ENCODE results near the gene ODF4. TPM values are rescaled to one million over a fixed set of nuclear protein-coding genes. Genes with fewer than 3 reads are reported as not detected.
A peak's percentile ranks its signal among the peaks of the same experiment; 100 is the strongest.

Gene ODF4
- total and polyA plus RNA-seq, 2 of the 13 experiments (the other 11 are each of a cell fraction or from before 2014, with no cell fraction given): not detected

DNA sequence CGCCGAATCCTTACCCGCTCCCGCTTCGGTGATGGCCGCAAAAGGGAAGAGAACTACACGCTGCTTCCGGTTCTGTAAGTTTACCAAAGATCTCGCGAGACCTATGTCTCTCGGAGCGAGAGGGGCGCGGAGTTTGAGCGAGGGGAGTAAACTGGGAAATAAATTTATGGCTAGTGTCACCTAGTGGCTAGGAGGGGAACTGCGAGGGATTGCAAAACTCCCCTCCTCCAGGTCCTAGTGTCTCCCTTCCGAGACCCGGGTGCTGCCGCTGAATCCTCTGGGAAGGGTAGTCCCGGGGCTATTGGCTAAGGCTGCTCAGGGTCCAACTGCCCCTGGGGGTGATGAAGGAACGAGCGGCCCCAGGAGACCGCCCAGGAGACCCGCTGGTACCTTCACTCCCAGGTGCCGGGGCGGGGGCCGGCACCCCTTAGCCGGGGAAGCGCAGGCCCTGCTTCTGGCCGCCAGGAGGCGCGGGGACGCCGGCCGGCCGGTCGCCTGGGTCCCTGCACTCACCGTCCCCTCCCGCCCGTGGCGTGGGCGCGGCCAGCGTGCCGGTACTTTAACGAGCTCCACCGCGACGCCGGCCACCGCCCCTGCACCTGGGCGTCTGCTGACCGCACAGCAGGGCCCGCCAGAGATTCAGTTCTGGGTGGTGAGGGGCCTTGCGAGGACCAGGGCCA is 43.6 kb downstream of the ODF4 start, which contains the start of gene RPL26 (continued):
- TF ChIP-seq, protein P1, sequence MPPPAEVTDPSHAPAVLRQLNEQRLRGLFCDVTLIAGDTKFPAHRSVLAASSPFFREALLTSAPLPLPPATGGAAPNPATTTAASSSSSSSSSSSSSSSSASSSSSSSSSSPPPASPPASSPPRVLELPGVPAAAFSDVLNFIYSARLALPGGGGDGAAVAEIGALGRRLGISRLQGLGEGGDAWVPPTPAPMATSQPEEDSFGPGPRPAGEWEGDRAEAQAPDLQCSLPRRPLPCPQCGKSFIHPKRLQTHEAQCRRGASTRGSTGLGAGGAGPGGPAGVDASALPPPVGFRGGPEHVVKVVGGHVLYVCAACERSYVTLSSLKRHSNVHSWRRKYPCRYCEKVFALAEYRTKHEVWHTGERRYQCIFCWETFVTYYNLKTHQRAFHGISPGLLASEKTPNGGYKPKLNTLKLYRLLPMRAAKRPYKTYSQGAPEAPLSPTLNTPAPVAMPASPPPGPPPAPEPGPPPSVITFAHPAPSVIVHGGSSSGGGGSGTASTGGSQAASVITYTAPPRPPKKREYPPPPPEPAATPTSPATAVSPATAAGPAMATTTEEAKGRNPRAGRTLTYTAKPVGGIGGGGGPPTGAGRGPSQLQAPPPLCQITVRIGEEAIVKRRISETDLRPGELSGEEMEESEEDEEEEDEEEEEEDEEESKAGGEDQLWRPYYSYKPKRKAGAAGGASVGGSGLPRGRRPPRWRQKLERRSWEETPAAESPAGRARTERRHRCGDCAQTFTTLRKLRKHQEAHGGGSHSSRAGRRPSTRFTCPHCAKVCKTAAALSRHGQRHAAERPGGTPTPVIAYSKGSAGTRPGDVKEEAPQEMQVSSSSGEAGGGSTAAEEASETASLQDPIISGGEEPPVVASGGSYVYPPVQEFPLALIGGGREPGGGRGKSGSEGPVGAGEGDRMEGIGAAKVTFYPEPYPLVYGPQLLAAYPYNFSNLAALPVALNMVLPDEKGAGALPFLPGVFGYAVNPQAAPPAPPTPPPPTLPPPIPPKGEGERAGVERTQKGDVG (CRISPR knock-in tag; IDR thresholded peaks at IDR 0.05; ENCODE audit: borderline replicate concordance): no peak
- no peak for TF ChIP-seq STAT5B (CRISPR knock-in tag; IDR thresholded peaks at IDR 0.05)
- TF ChIP-seq YEATS2 (CRISPR knock-in tag; IDR thresholded peaks at IDR 0.05; ENCODE audit: borderline replicate concordance): peak; percentile 100
- TF ChIP-seq IRX3 (CRISPR knock-in tag; IDR thresholded peaks at IDR 0.05; ENCODE audit: borderline replicate concordance, low read depth): no peak
- peak; percentile 87 for TF ChIP-seq KMT2B (CRISPR knock-in tag; IDR thresholded peaks at IDR 0.05)
- TF ChIP-seq, protein P2, sequence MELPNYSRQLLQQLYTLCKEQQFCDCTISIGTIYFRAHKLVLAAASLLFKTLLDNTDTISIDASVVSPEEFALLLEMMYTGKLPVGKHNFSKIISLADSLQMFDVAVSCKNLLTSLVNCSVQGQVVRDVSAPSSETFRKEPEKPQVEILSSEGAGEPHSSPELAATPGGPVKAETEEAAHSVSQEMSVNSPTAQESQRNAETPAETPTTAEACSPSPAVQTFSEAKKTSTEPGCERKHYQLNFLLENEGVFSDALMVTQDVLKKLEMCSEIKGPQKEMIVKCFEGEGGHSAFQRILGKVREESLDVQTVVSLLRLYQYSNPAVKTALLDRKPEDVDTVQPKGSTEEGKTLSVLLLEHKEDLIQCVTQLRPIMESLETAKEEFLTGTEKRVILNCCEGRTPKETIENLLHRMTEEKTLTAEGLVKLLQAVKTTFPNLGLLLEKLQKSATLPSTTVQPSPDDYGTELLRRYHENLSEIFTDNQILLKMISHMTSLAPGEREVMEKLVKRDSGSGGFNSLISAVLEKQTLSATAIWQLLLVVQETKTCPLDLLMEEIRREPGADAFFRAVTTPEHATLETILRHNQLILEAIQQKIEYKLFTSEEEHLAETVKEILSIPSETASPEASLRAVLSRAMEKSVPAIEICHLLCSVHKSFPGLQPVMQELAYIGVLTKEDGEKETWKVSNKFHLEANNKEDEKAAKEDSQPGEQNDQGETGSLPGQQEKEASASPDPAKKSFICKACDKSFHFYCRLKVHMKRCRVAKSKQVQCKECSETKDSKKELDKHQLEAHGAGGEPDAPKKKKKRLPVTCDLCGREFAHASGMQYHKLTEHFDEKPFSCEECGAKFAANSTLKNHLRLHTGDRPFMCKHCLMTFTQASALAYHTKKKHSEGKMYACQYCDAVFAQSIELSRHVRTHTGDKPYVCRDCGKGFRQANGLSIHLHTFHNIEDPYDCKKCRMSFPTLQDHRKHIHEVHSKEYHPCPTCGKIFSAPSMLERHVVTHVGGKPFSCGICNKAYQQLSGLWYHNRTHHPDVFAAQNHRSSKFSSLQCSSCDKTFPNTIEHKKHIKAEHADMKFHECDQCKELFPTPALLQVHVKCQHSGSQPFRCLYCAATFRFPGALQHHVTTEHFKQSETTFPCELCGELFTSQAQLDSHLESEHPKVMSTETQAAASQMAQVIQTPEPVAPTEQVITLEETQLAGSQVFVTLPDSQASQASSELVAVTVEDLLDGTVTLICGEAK (IDR thresholded peaks at IDR 0.05): no peak
- TF ChIP-seq, protein P2 (CRISPR knock-in tag; IDR thresholded peaks at IDR 0.05): 0 out of 2 replicates have a peak, but pooled peaks have one; percentile 53
- no peak for TF ChIP-seq JDP2 (CRISPR knock-in tag; IDR thresholded peaks at IDR 0.05; ENCODE audit: borderline replicate concordance)
- TF ChIP-seq, protein P3, sequence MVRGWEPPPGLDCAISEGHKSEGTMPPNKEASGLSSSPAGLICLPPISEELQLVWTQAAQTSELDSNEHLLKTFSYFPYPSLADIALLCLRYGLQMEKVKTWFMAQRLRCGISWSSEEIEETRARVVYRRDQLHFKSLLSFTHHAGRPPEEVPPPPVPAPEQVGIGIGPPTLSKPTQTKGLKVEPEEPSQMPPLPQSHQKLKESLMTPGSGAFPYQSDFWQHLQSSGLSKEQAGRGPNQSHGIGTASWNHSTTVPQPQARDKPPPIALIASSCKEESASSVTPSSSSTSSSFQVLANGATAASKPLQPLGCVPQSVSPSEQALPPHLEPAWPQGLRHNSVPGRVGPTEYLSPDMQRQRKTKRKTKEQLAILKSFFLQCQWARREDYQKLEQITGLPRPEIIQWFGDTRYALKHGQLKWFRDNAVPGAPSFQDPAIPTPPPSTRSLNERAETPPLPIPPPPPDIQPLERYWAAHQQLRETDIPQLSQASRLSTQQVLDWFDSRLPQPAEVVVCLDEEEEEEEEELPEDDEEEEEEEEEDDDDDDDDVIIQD (CRISPR knock-in tag; IDR thresholded peaks at IDR 0.05; ENCODE audit: low read depth): peak; percentile 82; the same call in 1 of the 2 replicates
- no peak for TF ChIP-seq CENPX (CRISPR knock-in tag; IDR thresholded peaks at IDR 0.05)
- peak; percentile 2; the same call in 1 of the 2 replicates for TF ChIP-seq HIVEP1 (CRISPR knock-in tag; IDR thresholded peaks at IDR 0.05)
- peak; percentile 76 for TF ChIP-seq HDAC2 (CRISPR knock-in tag; IDR thresholded peaks at IDR 0.05)
